OCI-LY7 (cell line): ENCODE measurements around the gene TMPRSS4. TPM values are rescaled to one million over a fixed set of nuclear protein-coding genes. Genes with fewer than 3 reads are reported as not detected.
A peak's percentile ranks its signal among the peaks of the same experiment; 100 is the strongest.

ENCODE experiments used
- BruUV-seq: library from RNA; stranded (reverse); fragments of 400-500 nt; replicated peaks from 2 replicates; lab custom pipeline; 2021; lab: Mats Ljungman, UMichigan
- CTCF ChIA-PET: fragments of 300-600 bp; sonication (Branson Sonifier 250); formaldehyde crosslinking; loops from one replicate; lab custom pipeline; 2022; ENCODE audit warnings: antibody characterized with exemption; ENCODE audit not compliant: unreplicated experiment; lab: Charles Lee
- POLR2A ChIA-PET: fragments of 300-600 bp; sonication (Branson Sonifier 250); formaldehyde crosslinking; loops from one replicate; lab custom pipeline; 2022; ENCODE audit warnings: antibody characterized with exemption; lab: Charles Lee
- DNase-seq: peaks from one replicate; pipeline ENCODE4 v3.0.0-alpha.2; 2015; ENCODE audit warnings: low spot score
- H2AFZ ChIP-seq: fragments of 200-600 bp; sonication (generic), shearing (Covaris generic); 2 replicates; pipeline ENCODE4 v1.6.1; 2014; ENCODE audit warnings: mild to moderate bottlenecking, antibody characterized with exemption, low read length, moderate library complexity
- H3K27ac ChIP-seq: fragments of 200-600 bp; sonication (generic); 2 replicates; pipeline ENCODE4 v1.5.1; 2014; ENCODE audit warnings: mixed run types, low read depth, mild to moderate bottlenecking, moderate library complexity, low read length, inconsistent platforms; ENCODE audit not compliant: poor library complexity, severe bottlenecking
- H3K36me3 ChIP-seq: fragments of 200-600 bp; sonication (generic); 2 replicates; pipeline ENCODE4 v1.6.1; 2014; ENCODE audit warnings: mild to moderate bottlenecking, antibody characterized with exemption, low read length, moderate library complexity, mixed read lengths; ENCODE audit not compliant: insufficient read depth
- H3K4me1 ChIP-seq: fragments of 200-600 bp; sonication (generic); 2 replicates; pipeline ENCODE4 v1.5.1; 2014; ENCODE audit warnings: mild to moderate bottlenecking, low read length; ENCODE audit not compliant: insufficient read depth, poor library complexity, severe bottlenecking
- H3K4me2 ChIP-seq: fragments of 200-600 bp; sonication (generic); 2 replicates; pipeline ENCODE4 v1.6.1; 2014; ENCODE audit warnings: mild to moderate bottlenecking, low read length
- H3K4me3 ChIP-seq: fragments of 200-600 bp; sonication (generic); 2 replicates; pipeline ENCODE4 v1.5.1; 2014; ENCODE audit warnings: mild to moderate bottlenecking, low read depth, low read length; ENCODE audit not compliant: poor library complexity, severe bottlenecking
- H3K79me2 ChIP-seq: fragments of 200-600 bp; sonication (generic); 2 replicates; pipeline ENCODE4 v1.6.1; 2016; ENCODE audit warnings: low read depth, mild to moderate bottlenecking, low read length, moderate library complexity, mixed read lengths; ENCODE audit not compliant: insufficient read depth
- H3K9me2 ChIP-seq: fragments of 200-600 bp; sonication (generic); 2 replicates; pipeline ENCODE4 v1.6.1; 2016; ENCODE audit warnings: mild to moderate bottlenecking, low read length, mixed read lengths; ENCODE audit not compliant: insufficient read depth
- H3K9me3 ChIP-seq: fragments of 200-600 bp; sonication (generic); 2 replicates; pipeline ENCODE4 v1.6.1; 2014; ENCODE audit warnings: mild to moderate bottlenecking, mixed run types, low read length, mixed read lengths
- H4K20me1 ChIP-seq: fragments of 200-600 bp; sonication (generic); 2 replicates; pipeline ENCODE4 v1.6.1; 2014; ENCODE audit warnings: mild to moderate bottlenecking, antibody characterized with exemption, low read length, moderate library complexity, mixed read lengths; ENCODE audit not compliant: insufficient read depth
- EZH2phosphoT487 ChIP-seq: fragments of 200-600 bp; sonication (generic); IDR thresholded peaks from 2 replicates; pipeline ENCODE4 v1.6.1; 2018; ENCODE audit warnings: low read depth, borderline replicate concordance, mild to moderate bottlenecking, mixed run types, antibody characterized with exemption, low read length, moderate library complexity, mixed read lengths
- intact Hi-C: fragments of 100-400 bp; cut with micrococcal nuclease; formaldehyde crosslinking; loops from one replicate; pipeline ENCODE4 v1.10.0; 2022; ENCODE audit not compliant: unreplicated experiment
- total RNA-seq, 2 experiments: library from RNA; depleted of rRNA in 1 of 2; stranded (reverse); fragments of >200 nt in 1 of 2; shearing (Covaris generic) in 1 of 2; gene quantifications; 2 replicates each; pipeline ENCODE4 v1.2.3, GENCODE V29; 2014 to 2022
- TF ChIP-seq, protein P1 (sequence below): fragments of 200-600 bp; sonication (generic); conservative IDR thresholded peaks from 2 replicates; pipeline ENCODE4 v1.5.1; 2014; ENCODE audit warnings: mild to moderate bottlenecking, antibody characterized with exemption, low read length, moderate library complexity, mixed read lengths

Gene TMPRSS4
- total RNA-seq, 2 experiments from 2014 or later: 0.03 TPM; not detected in 1

DNA sequence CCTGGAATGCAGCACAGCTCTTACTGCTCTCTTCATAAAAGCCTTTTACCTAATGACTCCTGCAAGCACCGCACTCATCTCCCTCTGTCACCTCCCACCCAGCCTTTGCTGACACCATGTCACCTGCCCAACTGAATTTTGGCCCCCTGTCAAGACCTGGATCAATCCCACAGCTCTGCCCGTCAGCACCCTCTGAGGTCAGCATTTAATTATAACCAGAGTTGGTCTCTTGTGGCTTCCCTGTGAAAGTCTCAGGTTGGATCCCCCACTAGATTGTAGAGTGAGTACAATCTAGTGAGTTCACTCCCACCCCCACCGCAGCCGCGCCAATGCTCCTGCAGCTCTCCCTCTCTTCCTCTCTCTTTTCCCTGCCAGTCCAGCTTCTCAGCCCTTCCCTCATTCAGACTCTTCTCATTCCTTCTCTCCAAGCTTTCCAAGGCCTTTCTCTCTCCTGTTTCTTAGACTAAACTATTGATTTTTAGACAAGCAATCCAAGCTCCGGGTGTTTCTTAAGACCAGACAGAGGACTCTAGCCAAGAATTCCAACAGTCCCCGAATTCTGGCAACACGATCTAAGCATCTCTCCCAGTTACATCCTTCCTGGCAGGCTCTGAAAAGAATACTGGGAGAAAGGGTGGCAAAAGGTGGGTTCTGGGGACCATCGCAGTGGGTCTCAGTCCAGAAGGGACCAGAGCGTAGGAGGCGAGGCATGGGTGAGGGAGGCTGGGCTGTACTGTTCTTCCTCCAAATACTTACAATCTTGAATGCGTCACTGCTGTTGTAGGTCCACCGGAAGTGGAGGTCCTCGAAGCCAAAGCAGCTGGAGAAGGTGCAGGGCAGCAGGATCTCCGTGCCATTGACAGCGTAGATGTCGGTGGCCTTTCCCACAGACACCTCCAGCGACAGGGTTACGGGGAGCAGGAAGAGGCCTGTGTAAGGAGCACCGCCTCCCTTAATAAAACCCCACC, 67.7 kb downstream of the TMPRSS4 start:
- Histone ChIP-seq H3K36me3 (no peaks in the 10 kb centered on the region), H4K20me1 (no peaks in the 10 kb centered on the region), H3K79me2 (no peaks in the 10 kb centered on the region), H3K27ac (no peak overlapping the region), H3K9me3 (no peaks in the 10 kb centered on the region), H2AFZ (no peak overlapping the region), H3K4me3 (no peak overlapping the region), H3K9me2 (no peaks in the 10 kb centered on the region), H3K4me2 (no peak overlapping the region), H3K4me1 (no peaks in the 10 kb centered on the region)
- no peak for DNase-seq
- BruUV-seq: no TSS peak
- TF ChIP-seq EZH2phosphoT487: no peak
- TF ChIP-seq, protein P1, sequence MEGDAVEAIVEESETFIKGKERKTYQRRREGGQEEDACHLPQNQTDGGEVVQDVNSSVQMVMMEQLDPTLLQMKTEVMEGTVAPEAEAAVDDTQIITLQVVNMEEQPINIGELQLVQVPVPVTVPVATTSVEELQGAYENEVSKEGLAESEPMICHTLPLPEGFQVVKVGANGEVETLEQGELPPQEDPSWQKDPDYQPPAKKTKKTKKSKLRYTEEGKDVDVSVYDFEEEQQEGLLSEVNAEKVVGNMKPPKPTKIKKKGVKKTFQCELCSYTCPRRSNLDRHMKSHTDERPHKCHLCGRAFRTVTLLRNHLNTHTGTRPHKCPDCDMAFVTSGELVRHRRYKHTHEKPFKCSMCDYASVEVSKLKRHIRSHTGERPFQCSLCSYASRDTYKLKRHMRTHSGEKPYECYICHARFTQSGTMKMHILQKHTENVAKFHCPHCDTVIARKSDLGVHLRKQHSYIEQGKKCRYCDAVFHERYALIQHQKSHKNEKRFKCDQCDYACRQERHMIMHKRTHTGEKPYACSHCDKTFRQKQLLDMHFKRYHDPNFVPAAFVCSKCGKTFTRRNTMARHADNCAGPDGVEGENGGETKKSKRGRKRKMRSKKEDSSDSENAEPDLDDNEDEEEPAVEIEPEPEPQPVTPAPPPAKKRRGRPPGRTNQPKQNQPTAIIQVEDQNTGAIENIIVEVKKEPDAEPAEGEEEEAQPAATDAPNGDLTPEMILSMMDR: no peak
- ChIA-PET POLR2A (no interaction called here), CTCF (interaction anchor here (0.6 kb wide), 1 partner anchor 225 kb away, joined by 3 read pairs; no protein-coding TSS in a partner anchor)
- intact Hi-C loops: loop anchor here (1.0 to 5.0 kb wide), 4 partner anchors 27 to 473 kb away; no protein-coding TSS in a partner anchor

GRCh38 chr11:118145285-118146227, 68.7 kb downstream of the TMPRSS4 start:
- ChIA-PET CTCF (no interaction called here), POLR2A (no interaction called here)

More at GRCh38 chr11:118145285-118146227, 68.7 kb downstream of the TMPRSS4 start:
- Histone ChIP-seq H3K4me1 (no peaks in the 10 kb centered on the region), H2AFZ (peak overlapping the region; percentile 37), H3K79me2 (no peaks in the 10 kb centered on the region), H4K20me1 (no peaks in the 10 kb centered on the region), H3K9me2 (no peaks in the 10 kb centered on the region), H3K4me2 (peak overlapping the region; percentile 59), H3K27ac (no peak overlapping the region), H3K36me3 (no peaks in the 10 kb centered on the region), H3K4me3 (peak overlapping the region; percentile 63), H3K9me3 (no peaks in the 10 kb centered on the region)
- TF ChIP-seq, protein P1: peak; percentile 86
- no peak for TF ChIP-seq EZH2phosphoT487
- DNase-seq: peak; percentile 84
- no TSS peak for BruUV-seq
- intact Hi-C loops: loop anchor here (1.0 to 5.0 kb wide), 4 partner anchors 26 to 472 kb away; no protein-coding TSS in a partner anchor
